NCI-H2171 treated with DMSO at 0.1 percent for 48 hours (cell line): ENCODE data around the gene ARHGAP23.

Experiments used
- DNase-seq: peaks from one replicate; lab custom pipeline; 2025; lab: John Stamatoyannopoulos, UW

The ARHGAP23 gene

GRCh38 chr17:38551121-38551520 lies 122.9 kb downstream of the ARHGAP23 start:
- no peak for DNase-seq

- no peak for DNase-seq
Measured at GRCh38 chr17:38552343-38552742, 124.1 kb downstream of the ARHGAP23 start.

- DNase-seq = peak; percentile 84
Measured at GRCh38 chr17:38554430-38555350, 126.4 kb downstream of the ARHGAP23 start.

- DNase-seq = no peak
Measured at GRCh38 chr17:38556239-38556638, 128.0 kb downstream of the ARHGAP23 start.

GRCh38 chr17:38557396-38557795 lies 129.1 kb downstream of the ARHGAP23 start:
- no peak for DNase-seq

- DNase-seq = peak; percentile 97
Measured at GRCh38 chr17:38557836-38558727, 129.8 kb downstream of the ARHGAP23 start.

- no peak for DNase-seq
Measured at GRCh38 chr17:38558728-38559050, 130.4 kb downstream of the ARHGAP23 start.

GRCh38 chr17:38559051-38559879 lies 131.0 kb downstream of the ARHGAP23 start:
- peak; percentile 96 for DNase-seq

- DNase-seq = peak; percentile 58
Measured at GRCh38 chr17:38559880-38560230, 131.6 kb downstream of the ARHGAP23 start.

- DNase-seq = no peak
Measured at GRCh38 chr17:38560503-38561318, 132.4 kb downstream of the ARHGAP23 start.

GRCh38 chr17:38561416-38562214 lies 133.4 kb downstream of the ARHGAP23 start:
- no peak for DNase-seq
